ENCODE data around the gene ACSL5.

ACSL5 gene

GRCh38 chr10:112373912-112374338, at the start of gene ACSL5:
Gene ACSL5, plus strand, starts transcription at chr10:112374116. Its CDS starts 20,831 bp downstream, at chr10:112394947.
- Histone ChIP-seq H3K36me3 (ENCODE audit: control insufficient read depth in 2 of 2, insufficient read depth in 2 of 2, low read length in 2 of 2) (no peaks in the 10 kb centered on the region), H3K27ac (ENCODE audit: low read length) (no peak within 1 kb of the TSS), H3K27me3 (ENCODE audit: control insufficient read depth in 1 of 2, insufficient read depth in 2 of 2, low read length in 2 of 2) (peaks cover 0 to 6% of the 10 kb centered on the region in 2 donors), H3K9ac (ENCODE audit: low read length in 2 of 2) (no peak within 1 kb of the TSS), H3K4me3 (ENCODE audit: low read length in 2 of 2) (no peak within 1 kb of the TSS), H3K4me1 (ENCODE audit: control insufficient read depth, insufficient read depth, low read length) (peaks cover 5% of the 10 kb centered on the region), H3K9me3 (ENCODE audit: control insufficient read depth in 2 of 2, low read length in 2 of 2) (no peaks in the 10 kb centered on the region)

GRCh38 chr10:112327678-112328077, 46.2 kb upstream of the ACSL5 start:
- no peaks in the 10 kb centered on the region for H3K27me3 ChIP-seq (ENCODE audit: control insufficient read depth in 1 of 2, insufficient read depth in 2 of 2, low read length in 2 of 2)
- H3K36me3 ChIP-seq (ENCODE audit: control insufficient read depth in 2 of 2, insufficient read depth in 2 of 2, low read length in 2 of 2), result no peaks in the 10 kb centered on the region
- H3K4me1 ChIP-seq (ENCODE audit: control insufficient read depth, insufficient read depth, low read length), result no peaks in the 10 kb centered on the region
- H3K4me3 ChIP-seq (ENCODE audit: low read length in 2 of 2), result no peak overlapping the region
- H3K27ac ChIP-seq (ENCODE audit: low read length), result no peak overlapping the region
- H3K9me3 ChIP-seq (ENCODE audit: control insufficient read depth in 2 of 2, low read length in 2 of 2), result no peaks in the 10 kb centered on the region
- no peak overlapping the region for H3K9ac ChIP-seq (ENCODE audit: low read length in 2 of 2)

- Histone ChIP-seq H3K4me1 (ENCODE audit: control insufficient read depth, insufficient read depth, low read length) (no peaks in the 10 kb centered on the region), H3K27ac (ENCODE audit: low read length) (no peak overlapping the region), H3K4me3 (ENCODE audit: low read length in 2 of 2) (no peak overlapping the region)
Observed at GRCh38 chr10:112330162-112330561, 43.8 kb upstream of the ACSL5 start.

GRCh38 chr10:112330607-112331160, 43.2 kb upstream of the ACSL5 start:
- no peak overlapping the region for H3K9ac ChIP-seq (ENCODE audit: low read length in 2 of 2)
- no peaks in the 10 kb centered on the region for H3K36me3 ChIP-seq (ENCODE audit: control insufficient read depth in 2 of 2, insufficient read depth in 2 of 2, low read length in 2 of 2)
- H3K4me1 ChIP-seq (ENCODE audit: control insufficient read depth, insufficient read depth, low read length), result no peaks in the 10 kb centered on the region
- H3K27ac ChIP-seq (ENCODE audit: low read length), result no peak overlapping the region
- H3K9me3 ChIP-seq (ENCODE audit: control insufficient read depth in 2 of 2, low read length in 2 of 2), result no peaks in the 10 kb centered on the region
- H3K4me3 ChIP-seq (ENCODE audit: low read length in 2 of 2), result no peak overlapping the region
- H3K27me3 ChIP-seq (ENCODE audit: control insufficient read depth in 1 of 2, insufficient read depth in 2 of 2, low read length in 2 of 2), result peaks cover 0 to 4% of the 10 kb centered on the region in 2 donors

More at GRCh38 chr10:112330162-112330561, 43.8 kb upstream of the ACSL5 start:
- no peaks in the 10 kb centered on the region for H3K9me3 ChIP-seq (ENCODE audit: control insufficient read depth in 2 of 2, low read length in 2 of 2)
- H3K36me3 ChIP-seq (ENCODE audit: control insufficient read depth in 2 of 2, insufficient read depth in 2 of 2, low read length in 2 of 2), result no peaks in the 10 kb centered on the region
- peaks cover 0 to 4% of the 10 kb centered on the region in 2 donors for H3K27me3 ChIP-seq (ENCODE audit: control insufficient read depth in 1 of 2, insufficient read depth in 2 of 2, low read length in 2 of 2)
- no peak overlapping the region for H3K9ac ChIP-seq (ENCODE audit: low read length in 2 of 2)

- Histone ChIP-seq H3K36me3 (ENCODE audit: control insufficient read depth in 2 of 2, insufficient read depth in 2 of 2, low read length in 2 of 2) (no peaks in the 10 kb centered on the region), H3K27me3 (ENCODE audit: control insufficient read depth in 1 of 2, insufficient read depth in 2 of 2, low read length in 2 of 2) (peaks cover 0 to 4% of the 10 kb centered on the region in 2 donors), H3K9me3 (ENCODE audit: control insufficient read depth in 2 of 2, low read length in 2 of 2) (no peaks in the 10 kb centered on the region), H3K4me3 (ENCODE audit: low read length in 2 of 2) (no peak overlapping the region), H3K9ac (ENCODE audit: low read length in 2 of 2) (no peak overlapping the region), H3K4me1 (ENCODE audit: control insufficient read depth, insufficient read depth, low read length) (no peaks in the 10 kb centered on the region), H3K27ac (ENCODE audit: low read length) (no peak overlapping the region)
Observed at GRCh38 chr10:112332022-112332421, 41.9 kb upstream of the ACSL5 start.

GRCh38 chr10:112332509-112333228, 41.2 kb upstream of the ACSL5 start:
- H3K9me3 ChIP-seq (ENCODE audit: control insufficient read depth in 2 of 2, low read length in 2 of 2), result no peaks in the 10 kb centered on the region
- H3K4me1 ChIP-seq (ENCODE audit: control insufficient read depth, insufficient read depth, low read length), result no peaks in the 10 kb centered on the region
- no peak overlapping the region for H3K9ac ChIP-seq (ENCODE audit: low read length in 2 of 2)
- H3K27me3 ChIP-seq (ENCODE audit: control insufficient read depth in 1 of 2, insufficient read depth in 2 of 2, low read length in 2 of 2), result peaks cover 0 to 4% of the 10 kb centered on the region in 2 donors
- H3K27ac ChIP-seq (ENCODE audit: low read length), result no peak overlapping the region
- H3K36me3 ChIP-seq (ENCODE audit: control insufficient read depth in 2 of 2, insufficient read depth in 2 of 2, low read length in 2 of 2), result no peaks in the 10 kb centered on the region
- H3K4me3 ChIP-seq (ENCODE audit: low read length in 2 of 2), result no peak overlapping the region

- H3K27ac ChIP-seq (ENCODE audit: low read length), result no peak overlapping the region
Observed at GRCh38 chr10:112333452-112333851, 40.5 kb upstream of the ACSL5 start.

GRCh38 chr10:112335111-112335867, 38.6 kb upstream of the ACSL5 start:
- no peak overlapping the region for H3K27ac ChIP-seq (ENCODE audit: low read length)
- H3K4me3 ChIP-seq (ENCODE audit: low read length in 2 of 2), result no peak overlapping the region
- no peaks in the 10 kb centered on the region for H3K4me1 ChIP-seq (ENCODE audit: control insufficient read depth, insufficient read depth, low read length)
- H3K27me3 ChIP-seq (ENCODE audit: control insufficient read depth in 1 of 2, insufficient read depth in 2 of 2, low read length in 2 of 2), result peaks cover 0 to 4% of the 10 kb centered on the region in 2 donors
- no peak overlapping the region for H3K9ac ChIP-seq (ENCODE audit: low read length in 2 of 2)
- no peaks in the 10 kb centered on the region for H3K36me3 ChIP-seq (ENCODE audit: control insufficient read depth in 2 of 2, insufficient read depth in 2 of 2, low read length in 2 of 2)
- no peaks in the 10 kb centered on the region for H3K9me3 ChIP-seq (ENCODE audit: control insufficient read depth in 2 of 2, low read length in 2 of 2)

More at GRCh38 chr10:112333452-112333851, 40.5 kb upstream of the ACSL5 start:
- Histone ChIP-seq H3K9me3 (ENCODE audit: control insufficient read depth in 2 of 2, low read length in 2 of 2) (no peaks in the 10 kb centered on the region), H3K27me3 (ENCODE audit: control insufficient read depth in 1 of 2, insufficient read depth in 2 of 2, low read length in 2 of 2) (peaks cover 0 to 4% of the 10 kb centered on the region in 2 donors), H3K4me3 (ENCODE audit: low read length in 2 of 2) (no peak overlapping the region), H3K36me3 (ENCODE audit: control insufficient read depth in 2 of 2, insufficient read depth in 2 of 2, low read length in 2 of 2) (no peaks in the 10 kb centered on the region), H3K9ac (ENCODE audit: low read length in 2 of 2) (no peak overlapping the region), H3K4me1 (ENCODE audit: control insufficient read depth, insufficient read depth, low read length) (no peaks in the 10 kb centered on the region)

- Histone ChIP-seq H3K4me1 (ENCODE audit: control insufficient read depth, insufficient read depth, low read length) (no peaks in the 10 kb centered on the region), H3K9ac (ENCODE audit: low read length in 2 of 2) (no peak overlapping the region), H3K36me3 (ENCODE audit: control insufficient read depth in 2 of 2, insufficient read depth in 2 of 2, low read length in 2 of 2) (no peaks in the 10 kb centered on the region), H3K9me3 (ENCODE audit: control insufficient read depth in 2 of 2, low read length in 2 of 2) (no peaks in the 10 kb centered on the region), H3K4me3 (ENCODE audit: low read length in 2 of 2) (no peak overlapping the region), H3K27me3 (ENCODE audit: control insufficient read depth in 1 of 2, insufficient read depth in 2 of 2, low read length in 2 of 2) (peaks cover 0 to 4% of the 10 kb centered on the region in 2 donors), H3K27ac (ENCODE audit: low read length) (no peak overlapping the region)
Observed at GRCh38 chr10:112335868-112336265, 38.0 kb upstream of the ACSL5 start.

GRCh38 chr10:112336556-112337201, 37.2 kb upstream of the ACSL5 start:
- Histone ChIP-seq H3K36me3 (ENCODE audit: control insufficient read depth in 2 of 2, insufficient read depth in 2 of 2, low read length in 2 of 2) (no peaks in the 10 kb centered on the region), H3K27ac (ENCODE audit: low read length) (no peak overlapping the region), H3K27me3 (ENCODE audit: control insufficient read depth in 1 of 2, insufficient read depth in 2 of 2, low read length in 2 of 2) (peaks cover 0 to 4% of the 10 kb centered on the region in 2 donors), H3K9me3 (ENCODE audit: control insufficient read depth in 2 of 2, low read length in 2 of 2) (no peaks in the 10 kb centered on the region), H3K4me1 (ENCODE audit: control insufficient read depth, insufficient read depth, low read length) (no peaks in the 10 kb centered on the region), H3K9ac (ENCODE audit: low read length in 2 of 2) (no peak overlapping the region), H3K4me3 (ENCODE audit: low read length in 2 of 2) (no peak overlapping the region)

Measured in stomach smooth muscle (tissue), 2 donors.